ENCODE data around the gene SHC1. TPM values are rescaled to one million over a fixed set of nuclear protein-coding genes. Genes with fewer than 3 reads are reported as not detected.
"Not testable (repeated sequence)": the region's sequence is repeated elsewhere in the genome, so short reads cannot be mapped to it uniquely, and the experiment has no call there.

Gene SHC1
- total RNA-seq, 2 experiments from 2014 or later = 43.4 to 46.5 TPM

DNA sequence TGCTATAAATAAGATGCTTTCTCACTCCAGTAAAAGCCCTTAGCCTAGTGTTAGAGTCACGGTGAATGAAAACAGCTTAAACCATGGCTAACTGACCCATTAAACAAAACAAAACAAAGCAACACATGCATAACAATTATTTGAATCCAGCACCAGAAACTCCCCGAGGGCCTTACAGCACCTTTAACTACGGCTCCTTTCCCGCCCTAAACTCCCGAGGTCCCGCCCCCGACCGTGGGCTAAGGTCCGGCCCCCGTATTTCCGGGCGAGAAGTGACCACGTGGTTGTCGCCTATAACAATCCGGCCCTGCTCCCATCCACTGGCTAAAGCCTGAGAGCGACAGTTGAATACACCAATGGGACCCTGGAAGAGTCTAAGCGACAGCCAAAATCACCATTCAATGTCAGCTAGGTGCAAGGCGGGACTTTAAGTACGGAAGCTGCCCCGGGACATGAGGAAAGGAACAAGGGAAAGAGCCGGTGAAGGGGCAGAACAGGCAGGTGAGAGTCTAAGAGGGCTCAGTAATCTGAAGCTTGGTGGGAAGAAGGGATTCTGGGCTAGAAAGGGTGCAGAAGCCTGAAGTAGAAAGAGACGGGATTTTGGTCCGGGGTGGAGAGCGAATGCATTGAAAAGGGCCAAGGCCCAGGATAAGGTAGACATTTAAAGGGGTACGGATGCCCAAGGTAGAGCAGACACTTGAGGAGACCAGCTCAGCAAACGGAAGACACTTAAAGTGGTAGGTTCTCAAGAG is 12.5 kb upstream of the SHC1 start, which contains the start of gene FLAD1:
Gene FLAD1 (plus strand): TSS at position 448 of the 752 bp plus-strand sequence. CDS start 351 bp downstream, outside the sequence.
- peaks cover 14% of the 10 kb centered on the region for H3K4me1 Mint-ChIP-seq (ENCODE audit: low read depth)
- H3K27me3 Mint-ChIP-seq = no peaks in the 10 kb centered on the region
- no peak within 1 kb of the TSS for H3K4me3 Mint-ChIP-seq
- intact Hi-C loops (cut with micrococcal nuclease) = loop anchor here (1.0 to 5.0 kb wide), 5 partner anchors 9 to 101 kb away; partner anchors contain the start of genes CKS1B and EFNA4
- no peaks in the 10 kb centered on the region for H3K9me3 Mint-ChIP-seq
- DNase-seq = peak; percentile 98
- ChIA-PET CTCF (interaction anchor here (0.9 to 4.4 kb wide), 17 partner anchors 9 to 102 kb away, joined by 3 to 82 read pairs (median 6); partner anchors contain the start of genes ADAM15, CKS1B, LENEP and PBXIP1), POLR2A (interaction anchor here (0.9 to 2.7 kb wide), 13 partner anchors 9 to 47 kb away, joined by 3 to 27 read pairs (median 6); partner anchors contain the start of genes CKS1B, LENEP, PMVK and PYGO2)
- H3K36me3 Mint-ChIP-seq = peaks cover 17% of the 10 kb centered on the region
- H3K27ac Mint-ChIP-seq = no peak within 1 kb of the TSS

DNA sequence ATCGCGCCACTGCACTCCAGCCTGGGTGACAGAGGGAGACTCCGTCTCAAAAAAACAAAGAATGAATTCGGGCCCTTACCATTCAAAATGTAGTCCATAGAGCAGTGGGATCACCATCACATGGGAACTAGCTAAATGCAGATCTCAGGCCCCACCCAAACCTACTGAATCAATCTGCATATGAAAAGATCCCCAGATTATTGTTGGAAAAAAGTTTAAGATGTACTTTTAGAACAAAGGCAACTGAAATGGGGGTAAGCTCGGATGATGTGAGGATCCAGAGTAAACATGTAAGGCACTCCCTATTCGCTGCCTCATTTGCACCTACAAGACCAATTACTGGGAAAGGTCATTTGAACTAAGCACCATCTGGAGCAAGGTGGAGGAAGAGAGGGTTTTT is 11.8 kb upstream of the SHC1 start:
- H3K9me3 Mint-ChIP-seq = no peaks in the 10 kb centered on the region
- H3K27me3 Mint-ChIP-seq = no peaks in the 10 kb centered on the region
- no peak overlapping the region for H3K27ac Mint-ChIP-seq
- ChIA-PET CTCF (interaction anchor here (1.0 to 4.4 kb wide), 8 partner anchors 8 to 103 kb away, joined by 3 to 82 read pairs (median 8); partner anchors contain the start of gene CKS1B), POLR2A (interaction anchor here (1.0 to 2.7 kb wide), 8 partner anchors 8 to 42 kb away, joined by 3 to 27 read pairs (median 6); partner anchors contain the start of genes CKS1B and LENEP)
- DNase-seq = no peak
- intact Hi-C loops (cut with micrococcal nuclease) = loop anchor here (5.0 kb wide), 1 partner anchor 80 kb away; the partner anchor contains the start of gene EFNA4
- H3K4me1 Mint-ChIP-seq (ENCODE audit: low read depth) = peaks cover 13% of the 10 kb centered on the region
- no peak overlapping the region for H3K4me3 Mint-ChIP-seq
- H3K36me3 Mint-ChIP-seq = peaks cover 24% of the 10 kb centered on the region

DNA sequence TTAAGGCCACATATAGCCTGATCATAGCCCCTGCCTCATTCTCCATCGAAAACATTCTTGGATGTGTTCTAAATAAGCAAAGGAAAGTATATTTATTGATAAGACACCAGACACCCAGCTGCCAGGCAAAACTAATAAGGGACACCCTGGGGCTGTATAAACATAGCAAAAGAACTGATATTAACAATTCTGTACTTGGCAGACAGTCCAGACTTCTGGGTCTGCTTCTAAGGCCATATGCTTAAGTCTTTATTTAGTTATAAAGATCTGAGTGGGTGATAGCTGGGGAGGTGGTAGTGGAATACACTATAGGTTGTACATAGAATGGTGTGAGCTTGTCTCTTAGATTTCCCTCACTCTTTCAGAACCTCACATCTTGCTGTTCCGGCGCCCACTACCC is 7.8 kb upstream of the SHC1 start:
- no peak for DNase-seq
- H3K4me1 Mint-ChIP-seq (ENCODE audit: low read depth) = peaks cover 5% of the 10 kb centered on the region
- no peak overlapping the region for H3K27ac Mint-ChIP-seq
- ChIA-PET CTCF (interaction anchor here (0.6 to 12.9 kb wide), 3 partner anchors 19 to 73 kb away, joined by 4 to 80 read pairs (median 11); no protein-coding TSS in a partner anchor), POLR2A (no interaction called here)
- intact Hi-C loops (cut with micrococcal nuclease) = no loop called here
- H3K9me3 Mint-ChIP-seq = no peaks in the 10 kb centered on the region
- H3K36me3 Mint-ChIP-seq = peaks cover 23% of the 10 kb centered on the region
- no peak overlapping the region for H3K4me3 Mint-ChIP-seq
- H3K27me3 Mint-ChIP-seq = no peaks in the 10 kb centered on the region

DNA sequence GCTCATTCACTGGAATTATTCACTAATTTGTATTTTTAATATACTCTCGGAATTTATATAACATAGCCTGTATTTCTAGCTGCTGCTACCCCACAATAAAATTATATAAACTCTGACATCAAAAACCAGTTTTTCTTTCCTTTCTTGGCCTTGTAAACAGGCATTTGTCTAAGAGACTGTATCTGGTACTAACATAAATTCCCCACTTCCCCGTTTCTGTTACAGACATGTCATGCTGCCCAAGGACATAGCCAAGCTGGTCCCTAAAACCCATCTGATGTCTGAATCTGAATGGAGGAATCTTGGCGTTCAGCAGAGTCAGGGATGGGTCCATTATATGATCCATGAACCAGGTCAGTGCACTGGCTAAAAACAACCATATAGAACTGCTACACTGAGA is 7.2 kb upstream of the SHC1 start:
- H3K36me3 Mint-ChIP-seq = peaks cover 23% of the 10 kb centered on the region
- H3K4me3 Mint-ChIP-seq; H3K9me3 Mint-ChIP-seq; DNase-seq; H3K27ac Mint-ChIP-seq; POLR2A ChIA-PET; intact Hi-C loops (cut with micrococcal nuclease); H3K27me3 Mint-ChIP-seq; H3K4me1 Mint-ChIP-seq (ENCODE audit: low read depth): not testable (repeated sequence)
- CTCF ChIA-PET = interaction anchor here (0.6 to 12.9 kb wide), 2 partner anchors 20 to 74 kb away, joined by 4 to 80 read pairs; no protein-coding TSS in a partner anchor

GRCh38 chr1:154975409-154976059 is 5.0 kb upstream of the SHC1 start:
- Mint-ChIP-seq H3K4me1 (ENCODE audit: low read depth) (peaks cover 25% of the 10 kb centered on the region), H3K36me3 (peaks cover 20% of the 10 kb centered on the region), H3K9me3 (no peaks in the 10 kb centered on the region), H3K27ac (no peak overlapping the region), H3K4me3 (no peak overlapping the region), H3K27me3 (no peaks in the 10 kb centered on the region)
- ChIA-PET POLR2A (interaction anchor here (1.1 to 3.2 kb wide), 7 partner anchors 8 to 32 kb away, joined by 3 to 27 read pairs (median 4); partner anchors contain the start of genes FLAD1, LENEP and PYGO2), CTCF (interaction anchor here (1.0 to 12.9 kb wide), 5 partner anchors 8 to 76 kb away, joined by 5 to 80 read pairs (median 20); partner anchors contain the start of genes ADAM15, FLAD1 and PYGO2)
- peak; percentile 73 for DNase-seq
- intact Hi-C loops (cut with micrococcal nuclease) = loop anchor here (2.0 kb wide), 1 partner anchor 109 kb away; no protein-coding TSS in a partner anchor

DNA sequence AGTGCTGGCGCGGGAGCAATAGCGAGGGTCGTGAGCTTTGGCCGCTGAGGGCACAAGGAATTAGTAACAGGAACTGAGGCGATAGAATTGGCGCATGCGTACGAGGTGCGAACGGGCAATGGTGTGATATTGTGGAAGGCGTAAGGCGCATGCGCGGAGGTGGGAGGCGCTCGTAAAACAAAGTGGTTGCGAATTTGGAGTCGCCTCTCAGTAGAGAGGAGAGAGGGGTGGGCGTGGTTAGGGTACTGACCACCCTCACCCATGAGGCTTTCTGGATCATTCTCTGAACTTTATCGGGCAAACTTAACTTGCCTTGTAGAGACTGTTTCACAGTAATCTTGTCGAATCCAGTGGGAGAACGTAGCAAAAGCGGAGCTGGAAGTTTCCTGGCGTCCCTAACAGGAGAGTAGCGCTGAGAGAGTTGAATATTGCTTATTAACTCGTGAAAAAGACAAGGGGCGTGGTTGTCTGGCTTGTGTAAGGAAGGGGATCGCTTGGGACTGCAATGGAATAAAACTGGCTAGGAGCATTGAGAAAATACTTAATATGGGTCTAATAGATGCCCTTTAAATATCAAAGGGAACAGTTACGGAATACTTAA is 4.4 kb upstream of the SHC1 start:
- H3K36me3 Mint-ChIP-seq = peaks cover 20% of the 10 kb centered on the region
- H3K4me3 Mint-ChIP-seq = no peak overlapping the region
- no peaks in the 10 kb centered on the region for H3K9me3 Mint-ChIP-seq
- ChIA-PET CTCF (interaction anchor here (0.9 to 12.9 kb wide), 9 partner anchors 9 to 98 kb away, joined by 3 to 80 read pairs (median 11); partner anchors contain the start of genes ADAM15, FLAD1 and PYGO2), POLR2A (interaction anchor here (1.0 to 3.2 kb wide), 12 partner anchors 9 to 415 kb away, joined by 3 to 27 read pairs (median 7); partner anchors contain the start of genes FLAD1, LENEP, PBXIP1 and PMVK)
- no peak overlapping the region for H3K27ac Mint-ChIP-seq
- DNase-seq = peak; percentile 97
- no peaks in the 10 kb centered on the region for H3K27me3 Mint-ChIP-seq
- intact Hi-C loops (cut with micrococcal nuclease) = loop anchor here (1.0 to 2.0 kb wide), 8 partner anchors 8 to 417 kb away; partner anchors contain the start of genes ADAM15, FLAD1, PYGO2 and UBE2Q1
- H3K4me1 Mint-ChIP-seq (ENCODE audit: low read depth) = peaks cover 25% of the 10 kb centered on the region

DNA sequence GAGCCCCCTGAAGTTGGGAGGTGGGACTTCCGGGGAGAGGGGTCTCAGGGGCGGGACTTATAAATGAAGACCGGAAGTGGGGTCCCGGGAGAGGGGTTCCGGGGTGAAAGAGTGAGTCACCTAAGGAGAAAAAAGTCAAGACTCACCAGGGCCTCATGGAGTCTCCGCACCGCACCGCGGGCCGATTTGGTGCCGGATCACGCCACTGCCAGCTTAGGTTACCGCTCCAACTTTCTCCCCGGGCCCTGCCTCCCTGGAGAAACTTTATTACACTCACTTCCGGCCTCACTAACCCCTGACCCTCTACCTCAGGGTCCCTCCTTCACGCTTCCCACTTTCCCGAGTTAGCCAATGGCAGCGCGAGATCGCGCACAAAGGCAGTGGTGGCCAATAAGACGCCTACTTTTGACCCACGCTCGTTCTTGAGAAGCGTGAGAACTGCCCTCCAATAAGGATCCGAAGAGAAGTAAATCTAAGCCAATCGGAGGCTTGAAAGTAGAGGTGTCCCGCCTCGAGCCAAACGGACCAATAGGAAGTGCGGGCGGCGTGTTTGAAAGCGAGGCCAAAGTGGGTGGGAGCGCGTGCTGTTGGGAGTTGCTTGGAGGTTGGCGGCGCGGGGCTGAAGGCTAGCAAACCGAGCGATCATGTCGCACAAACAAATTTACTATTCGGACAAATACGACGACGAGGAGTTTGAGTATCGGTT is 3.7 kb upstream of the SHC1 start, which contains the start of gene CKS1B:
Gene CKS1B (plus strand): TSS at position 580 of the 706 bp plus-strand sequence. CDS start 65 bp downstream, at position 645.
- H3K27me3 Mint-ChIP-seq = no peaks in the 10 kb centered on the region
- peaks cover 17% of the 10 kb centered on the region for H3K36me3 Mint-ChIP-seq
- no peak within 1 kb of the TSS for H3K4me3 Mint-ChIP-seq
- H3K9me3 Mint-ChIP-seq = no peaks in the 10 kb centered on the region
- no peak within 1 kb of the TSS for H3K27ac Mint-ChIP-seq
- intact Hi-C loops (cut with micrococcal nuclease) = loop anchor here (1.0 to 2.0 kb wide), 8 partner anchors 9 to 416 kb away; partner anchors contain the start of genes ADAM15, FLAD1, PYGO2 and UBE2Q1
- DNase-seq = peak; percentile 98
- CTCF ChIA-PET = interaction anchor here (0.9 to 12.9 kb wide), 12 partner anchors 9 to 111 kb away, joined by 3 to 80 read pairs (median 8); partner anchors contain the start of genes ADAM15, FLAD1, PBXIP1 and PYGO2
- POLR2A ChIA-PET = interaction anchor here (0.9 to 3.2 kb wide), 13 partner anchors 9 to 414 kb away, joined by 3 to 27 read pairs (median 6); partner anchors contain the start of genes FLAD1, LENEP, PBXIP1 and PMVK
- peaks cover 30% of the 10 kb centered on the region for H3K4me1 Mint-ChIP-seq (ENCODE audit: low read depth)

- H3K27me3 Mint-ChIP-seq = no peaks in the 10 kb centered on the region
- H3K36me3 Mint-ChIP-seq = peaks cover 13% of the 10 kb centered on the region
- H3K27ac Mint-ChIP-seq = peak overlapping the region; percentile 62
Observed at GRCh38 chr1:154973344-154974101, 3.0 kb upstream of the SHC1 start.

DNA sequence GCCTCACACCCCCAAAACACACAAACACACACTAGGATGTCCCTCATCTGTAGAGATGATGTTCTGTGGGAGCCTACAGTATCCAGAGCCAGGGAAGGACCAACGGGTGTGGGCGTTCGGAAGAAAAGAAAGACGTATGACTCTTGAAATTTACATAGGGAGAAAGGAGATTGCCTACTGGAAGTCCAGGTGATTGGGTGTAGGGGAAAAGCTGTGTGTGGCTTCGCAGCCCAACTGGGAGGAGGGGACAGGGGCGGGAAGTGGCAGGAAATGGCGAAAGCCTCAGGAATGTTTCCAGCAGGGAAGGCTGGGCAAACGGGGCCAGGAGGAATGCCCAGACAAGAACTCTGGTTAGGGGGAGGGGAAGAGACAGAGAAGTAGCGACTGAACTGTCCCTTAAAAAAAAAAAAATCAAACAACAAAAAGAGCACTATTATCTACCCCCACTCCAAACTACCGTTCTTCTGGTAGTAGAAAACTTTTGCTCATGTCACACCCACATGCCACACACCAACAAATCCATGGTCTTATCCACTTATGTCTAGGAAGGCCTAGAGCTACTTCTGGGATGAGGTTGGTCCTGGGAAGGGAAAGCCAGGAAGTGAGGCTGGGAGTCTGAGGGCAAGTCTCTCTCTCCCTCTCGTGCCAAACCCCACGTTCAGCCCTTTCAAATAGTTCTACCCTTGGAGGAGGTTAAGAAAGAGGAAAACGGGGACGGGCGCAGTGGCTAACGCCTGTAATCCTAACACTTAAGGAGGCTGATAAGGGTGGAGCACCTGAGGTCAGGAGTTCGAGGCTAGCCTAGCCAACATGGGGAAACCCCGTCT is 2.2 kb upstream of the SHC1 start:
- Mint-ChIP-seq H3K27ac (peak overlapping the region; percentile 62), H3K27me3 (no peaks in the 10 kb centered on the region), H3K4me3 (no peak overlapping the region), H3K4me1 (ENCODE audit: low read depth) (peaks cover 32% of the 10 kb centered on the region), H3K36me3 (peaks cover 11% of the 10 kb centered on the region), H3K9me3 (no peaks in the 10 kb centered on the region)
- ChIA-PET CTCF (interaction anchor here (1.1 to 12.9 kb wide), 9 partner anchors 8 to 119 kb away, joined by 3 to 80 read pairs (median 8); partner anchors contain the start of genes ADAM15, FLAD1, PBXIP1 and PYGO2), POLR2A (interaction anchor here (0.7 to 3.2 kb wide), 6 partner anchors 8 to 32 kb away, joined by 3 to 27 read pairs (median 12); partner anchors contain the start of genes FLAD1, PBXIP1 and PYGO2)
- intact Hi-C loops (cut with micrococcal nuclease) = no loop called here
- no peak for DNase-seq

More at GRCh38 chr1:154973344-154974101, 3.0 kb upstream of the SHC1 start:
- Mint-ChIP-seq H3K4me1 (ENCODE audit: low read depth) (peaks cover 34% of the 10 kb centered on the region), H3K4me3 (no peak overlapping the region), H3K9me3 (no peaks in the 10 kb centered on the region)
- CTCF ChIA-PET = interaction anchor here (1.0 to 12.9 kb wide), 11 partner anchors 9 to 111 kb away, joined by 3 to 80 read pairs (median 8); partner anchors contain the start of genes ADAM15, FLAD1, PBXIP1 and PYGO2
- intact Hi-C loops (cut with micrococcal nuclease) = loop anchor here (1.0 to 2.0 kb wide), 8 partner anchors 10 to 415 kb away; partner anchors contain the start of genes ADAM15, FLAD1, PYGO2 and UBE2Q1
- DNase-seq = peak; percentile 98
- POLR2A ChIA-PET = interaction anchor here (0.7 to 3.2 kb wide), 10 partner anchors 8 to 44 kb away, joined by 3 to 27 read pairs (median 9); partner anchors contain the start of genes FLAD1, LENEP, PBXIP1 and PMVK

Data from activated CD4-positive, alpha-beta memory T cell treated with anti-CD3 and anti-CD28 coated beads for 36 hours (primary cell).